Nephron (organoid): ENCODE data around the gene ATXN7.

ENCODE experiments used
- H3K27ac Mint-ChIP-seq, 3 experiments: 2 replicates each; pipeline ENCODE4 v1.8.0; 2020; ENCODE audit warnings: mixed read lengths in 3 of 3, mild to moderate bottlenecking in 2 of 3, moderate library complexity in 1 of 3
- H3K27me3 Mint-ChIP-seq: 2 replicates; pipeline ENCODE4 v1.8.0; 2021; ENCODE audit warnings: low read depth, mild to moderate bottlenecking, moderate library complexity, mixed read lengths
- H3K36me3 Mint-ChIP-seq: 2 replicates; pipeline ENCODE4 v1.8.0; 2020; ENCODE audit warnings: low read depth, mixed read lengths
- H3K4me1 Mint-ChIP-seq: 2 replicates; pipeline ENCODE4 v1.8.0; 2020; ENCODE audit warnings: mixed read lengths
- H3K4me3 Mint-ChIP-seq, 3 experiments: 2 replicates each; pipeline ENCODE4 v1.8.0; 2020; ENCODE audit warnings: mild to moderate bottlenecking in 3 of 3, mixed read lengths in 3 of 3, moderate library complexity in 2 of 3
- H3K9me3 Mint-ChIP-seq: 2 replicates; pipeline ENCODE4 v1.8.0; 2020; ENCODE audit warnings: mixed read lengths
- TF ChIP-seq, protein P1 (sequence below), 3 experiments: fragments of 200-600 bp; sonication (generic); IDR thresholded peaks; one replicate each; pipeline ENCODE4 v1.5.0; 2021; ENCODE audit warnings: antibody characterized with exemption in 3 of 3; ENCODE audit not compliant: unreplicated experiment in 3 of 3

Gene ATXN7

GRCh38 chr3:63909431-63909830, 45.8 kb downstream of the ATXN7 start:
- H3K36me3 Mint-ChIP-seq: peaks cover 8% of the 10 kb centered on the region
- H3K27ac Mint-ChIP-seq: no peak overlapping the region
- H3K4me3 Mint-ChIP-seq: no peak overlapping the region
- TF ChIP-seq, protein P1, sequence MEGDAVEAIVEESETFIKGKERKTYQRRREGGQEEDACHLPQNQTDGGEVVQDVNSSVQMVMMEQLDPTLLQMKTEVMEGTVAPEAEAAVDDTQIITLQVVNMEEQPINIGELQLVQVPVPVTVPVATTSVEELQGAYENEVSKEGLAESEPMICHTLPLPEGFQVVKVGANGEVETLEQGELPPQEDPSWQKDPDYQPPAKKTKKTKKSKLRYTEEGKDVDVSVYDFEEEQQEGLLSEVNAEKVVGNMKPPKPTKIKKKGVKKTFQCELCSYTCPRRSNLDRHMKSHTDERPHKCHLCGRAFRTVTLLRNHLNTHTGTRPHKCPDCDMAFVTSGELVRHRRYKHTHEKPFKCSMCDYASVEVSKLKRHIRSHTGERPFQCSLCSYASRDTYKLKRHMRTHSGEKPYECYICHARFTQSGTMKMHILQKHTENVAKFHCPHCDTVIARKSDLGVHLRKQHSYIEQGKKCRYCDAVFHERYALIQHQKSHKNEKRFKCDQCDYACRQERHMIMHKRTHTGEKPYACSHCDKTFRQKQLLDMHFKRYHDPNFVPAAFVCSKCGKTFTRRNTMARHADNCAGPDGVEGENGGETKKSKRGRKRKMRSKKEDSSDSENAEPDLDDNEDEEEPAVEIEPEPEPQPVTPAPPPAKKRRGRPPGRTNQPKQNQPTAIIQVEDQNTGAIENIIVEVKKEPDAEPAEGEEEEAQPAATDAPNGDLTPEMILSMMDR (IDR thresholded peaks at IDR 0.05; ENCODE audit: unreplicated experiment in 3 of 3): no peak
- no peaks in the 10 kb centered on the region for H3K9me3 Mint-ChIP-seq
- H3K27me3 Mint-ChIP-seq: peaks cover 4% of the 10 kb centered on the region
- H3K4me1 Mint-ChIP-seq: peaks cover 15% of the 10 kb centered on the region

DNA sequence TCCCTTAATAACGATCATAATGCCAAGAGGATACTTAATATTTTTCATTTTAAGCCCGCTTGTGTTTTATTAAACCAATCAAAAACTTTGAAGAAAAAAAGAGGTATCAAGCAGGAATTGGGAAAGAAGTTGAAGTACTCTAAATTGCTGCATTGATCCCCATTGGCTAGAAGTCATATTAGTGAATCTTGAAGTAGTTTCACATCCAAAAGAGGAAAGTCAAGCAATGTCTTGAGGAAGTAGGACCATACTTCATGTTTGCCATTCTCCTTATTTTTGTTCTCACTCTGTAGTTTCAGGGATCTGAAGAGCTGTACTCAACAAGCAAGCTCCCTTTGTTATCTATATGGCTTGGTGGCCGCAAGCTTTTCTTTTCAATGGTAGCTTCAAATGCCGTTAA, 46.3 kb downstream of the ATXN7 start:
- Mint-ChIP-seq H3K27ac (no peak overlapping the region), H3K9me3 (no peaks in the 10 kb centered on the region), H3K27me3 (peaks cover 4% of the 10 kb centered on the region), H3K4me3 (peak overlapping the region; percentile 42 to 65 (median 62)), H3K36me3 (peaks cover 8% of the 10 kb centered on the region), H3K4me1 (peaks cover 15% of the 10 kb centered on the region)
- TF ChIP-seq, protein P1 (IDR thresholded peaks at IDR 0.05; ENCODE audit: unreplicated experiment in 3 of 3): no peak

GRCh38 chr3:63910891-63911290, 47.2 kb downstream of the ATXN7 start:
- Mint-ChIP-seq H3K9me3 (no peaks in the 10 kb centered on the region), H3K27ac (peak overlapping the region; percentile 77 to 94 (median 81)), H3K27me3 (peaks cover 4% of the 10 kb centered on the region), H3K4me3 (peak overlapping the region; percentile 88 to 91 (median 90)), H3K4me1 (peaks cover 15% of the 10 kb centered on the region), H3K36me3 (peaks cover 11% of the 10 kb centered on the region)
- TF ChIP-seq, protein P1 (IDR thresholded peaks at IDR 0.05; ENCODE audit: unreplicated experiment in 3 of 3): no peak

- H3K36me3 Mint-ChIP-seq: peaks cover 17% of the 10 kb centered on the region
- H3K27me3 Mint-ChIP-seq: peaks cover 4% of the 10 kb centered on the region
- peak overlapping the region; percentile 88 to 91 (median 90) for H3K4me3 Mint-ChIP-seq
- peak overlapping the region; percentile 77 to 94 (median 81) for H3K27ac Mint-ChIP-seq
- TF ChIP-seq, protein P1 (IDR thresholded peaks at IDR 0.05; ENCODE audit: unreplicated experiment in 3 of 3): no peak
- H3K9me3 Mint-ChIP-seq: no peaks in the 10 kb centered on the region
- H3K4me1 Mint-ChIP-seq: peaks cover 15% of the 10 kb centered on the region
Measured at GRCh38 chr3:63911509-63911872, 47.8 kb downstream of the ATXN7 start.

- peak within 1 kb of the TSS; percentile 77 to 94 (median 91) for H3K27ac Mint-ChIP-seq
- peaks cover 15% of the 10 kb centered on the region for H3K4me1 Mint-ChIP-seq
- H3K9me3 Mint-ChIP-seq: no peaks in the 10 kb centered on the region
- peaks cover 4% of the 10 kb centered on the region for H3K27me3 Mint-ChIP-seq
- peaks cover 21% of the 10 kb centered on the region for H3K36me3 Mint-ChIP-seq
- peak within 1 kb of the TSS; percentile 91 to 95 (median 93) for H3K4me3 Mint-ChIP-seq
- TF ChIP-seq, protein P1 (IDR thresholded peaks at IDR 0.05; ENCODE audit: unreplicated experiment in 3 of 3): peak in 1 of 3 experiments; percentile 1
Measured at GRCh38 chr3:63911873-63912767, 48.5 kb downstream of the ATXN7 start, which contains the start of gene SCAANT1. Gene SCAANT1 (minus strand): TSS chr3:63912383.
